GM19239 (cell line): Measurements from ENCODE around the gene ARHGAP32.
"Not testable (repeated sequence)": the region's sequence is repeated elsewhere in the genome, so short reads cannot be mapped to it uniquely, and the experiment has no call there.

ENCODE experiments used
- DNase-seq: peaks from one replicate; pipeline ENCODE4 v3.0.0; 2011; ENCODE audit warnings: low spot score; ENCODE audit not compliant: insufficient read length
- FAIRE-seq: peaks from 2 replicates; lab custom pipeline; 2011; peaks lifted over from hg19 to GRCh38; lab: Jason Lieb, UNC

Gene ARHGAP32

GRCh38 chr11:128919635-128920034 is 272.5 kb downstream of the ARHGAP32 start:
- DNase-seq, FAIRE-seq: not testable (repeated sequence)

- DNase-seq (no peak), FAIRE-seq (no peak)
Measured at GRCh38 chr11:128919216-128919615, 272.9 kb downstream of the ARHGAP32 start.

- FAIRE-seq (no peak), DNase-seq (no peak)
Measured at GRCh38 chr11:128917144-128917724, 274.9 kb downstream of the ARHGAP32 start.

- FAIRE-seq (no peak), DNase-seq (no peak)
Measured at GRCh38 chr11:128916681-128917080, 275.4 kb downstream of the ARHGAP32 start.

GRCh38 chr11:128916037-128916572 is 276.0 kb downstream of the ARHGAP32 start:
- DNase-seq (no peak), FAIRE-seq (no peak)

GRCh38 chr11:128915149-128915521 is 277.0 kb downstream of the ARHGAP32 start:
- FAIRE-seq (no peak), DNase-seq (no peak)
